Iris pigment epithelial cell (primary cell): ENCODE data around the gene UST.
"Not testable (repeated sequence)": the region's sequence is repeated elsewhere in the genome, so short reads cannot be mapped to it uniquely, and the experiment has no call there.

ENCODE experiments used
- DNase-seq: peaks from one replicate; pipeline ENCODE4 v3.0.0-alpha.2; 2011; ENCODE audit warnings: low read depth

Gene UST

DNA sequence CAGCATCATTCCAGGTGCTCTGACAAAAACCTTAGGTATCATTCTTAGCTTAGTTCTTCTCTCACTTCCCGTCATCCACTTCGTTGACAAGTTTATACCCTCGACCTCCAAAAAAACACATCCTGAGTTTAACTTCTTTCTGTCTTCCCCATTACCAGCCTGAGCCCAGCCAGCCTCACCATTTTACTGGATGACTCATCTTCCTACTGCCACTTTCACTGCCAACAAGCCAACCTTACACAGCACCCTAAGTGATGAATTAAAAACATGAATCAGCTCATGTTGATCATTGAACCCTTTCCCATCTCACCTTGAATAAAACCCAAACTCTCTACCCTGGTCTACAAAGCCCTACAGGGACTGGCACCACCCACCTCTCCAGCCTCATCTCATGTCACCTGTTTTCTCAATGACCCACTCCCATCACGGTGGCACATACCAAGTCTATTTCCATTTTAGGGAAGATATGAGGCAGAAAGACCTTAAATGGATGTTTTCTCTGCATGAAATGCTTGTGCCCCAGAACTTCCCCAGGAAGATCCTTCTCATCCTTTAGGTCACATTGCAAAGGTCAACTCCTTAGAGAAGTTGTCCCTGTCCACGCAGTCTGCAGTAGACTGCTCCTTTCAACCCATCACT is 9.9 kb upstream of the UST start:
- no peak for DNase-seq

DNA sequence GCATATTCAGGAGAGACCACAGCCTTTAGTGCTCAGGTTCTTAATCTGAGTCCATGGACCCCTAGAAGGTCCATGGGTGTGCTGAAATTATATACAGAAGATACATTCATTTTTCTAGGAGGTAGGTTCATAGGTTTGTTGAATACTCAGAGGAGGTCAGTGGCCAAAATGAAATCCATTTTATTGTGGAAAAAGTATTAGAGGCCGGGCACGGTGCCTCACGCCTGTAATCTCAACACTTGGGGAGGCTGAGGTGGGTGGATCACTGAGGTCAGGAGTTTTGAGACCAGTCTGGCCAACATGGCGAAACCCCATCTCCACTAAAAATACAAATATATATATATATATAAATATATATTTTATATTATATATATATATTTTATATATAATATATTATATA is 9.0 kb upstream of the UST start:
- DNase-seq, result no peak

DNA sequence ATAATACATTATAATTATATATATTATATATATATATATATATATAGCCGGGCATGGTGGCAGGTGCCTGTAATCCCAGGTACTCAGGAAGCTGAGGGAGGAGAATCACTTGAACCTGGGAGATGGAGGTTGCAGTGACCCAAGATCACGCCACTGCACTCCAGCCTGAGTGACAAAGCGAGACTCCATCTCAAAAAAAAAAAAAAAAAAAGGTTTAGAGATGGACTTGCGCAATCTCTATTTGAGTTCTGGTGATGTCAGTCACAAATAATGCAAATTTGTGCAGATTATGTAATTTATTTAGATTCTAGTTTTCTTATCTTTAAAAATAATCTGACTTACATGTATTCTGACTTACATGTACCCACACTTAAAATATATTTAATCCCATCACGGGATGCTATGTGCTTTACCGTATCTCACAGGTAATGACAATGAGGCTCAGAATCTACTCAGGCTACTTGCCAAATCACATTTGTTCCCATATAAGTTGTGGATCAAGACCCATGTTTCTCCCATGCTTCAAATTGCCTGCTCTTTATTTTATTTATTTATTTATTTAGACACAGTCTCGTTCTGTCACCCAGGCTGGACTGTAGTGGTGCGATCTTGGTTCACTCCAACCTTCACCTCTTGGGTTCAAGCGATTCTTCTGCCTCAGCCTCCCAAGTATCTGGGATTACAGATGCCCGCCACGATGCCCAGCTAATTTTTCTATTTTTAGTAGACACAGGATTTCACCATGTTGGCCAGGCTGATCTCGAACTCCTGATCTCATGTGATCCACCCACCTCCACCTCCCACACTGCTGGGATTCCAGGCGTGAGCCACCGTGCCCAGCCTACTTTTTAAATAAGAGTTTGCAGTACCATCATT is 7.6 kb upstream of the UST start:
- DNase-seq, result peak; percentile 25

DNA sequence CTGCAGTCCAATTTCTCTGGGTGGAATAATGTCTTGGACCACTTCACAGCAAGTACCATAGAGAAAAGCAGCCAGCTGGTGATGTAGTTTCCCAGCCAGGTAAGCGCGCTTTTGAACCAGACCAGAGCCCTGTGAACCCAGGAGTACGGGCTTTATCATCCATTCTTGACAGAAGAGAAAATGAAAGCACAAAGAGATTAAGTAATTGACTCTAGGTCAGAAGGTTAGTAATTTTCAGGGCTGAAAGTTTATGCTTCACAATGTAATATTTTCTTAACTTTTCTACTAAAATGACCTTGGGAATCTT is 7.1 kb upstream of the UST start:
- no peak for DNase-seq

DNA sequence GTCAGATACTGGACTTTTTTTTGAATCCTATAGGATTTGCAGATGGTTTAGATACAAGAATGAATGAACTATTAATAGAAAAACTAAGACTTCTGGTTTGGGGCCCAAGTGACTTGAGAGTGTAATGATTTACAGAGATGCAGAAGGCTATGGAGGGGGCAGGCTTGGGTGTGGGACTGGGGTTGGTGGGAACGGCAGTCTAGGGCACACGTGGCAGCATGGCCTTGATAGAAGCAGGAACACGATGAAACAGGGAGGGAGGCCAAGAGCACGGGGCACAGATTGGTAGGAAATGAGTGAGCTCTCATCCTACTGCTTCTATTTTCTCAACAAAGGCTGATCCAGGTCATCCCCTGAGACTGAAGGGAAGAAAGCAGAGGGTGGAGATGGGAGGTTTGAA is 3.4 kb upstream of the UST start:
- no peak for DNase-seq

DNA sequence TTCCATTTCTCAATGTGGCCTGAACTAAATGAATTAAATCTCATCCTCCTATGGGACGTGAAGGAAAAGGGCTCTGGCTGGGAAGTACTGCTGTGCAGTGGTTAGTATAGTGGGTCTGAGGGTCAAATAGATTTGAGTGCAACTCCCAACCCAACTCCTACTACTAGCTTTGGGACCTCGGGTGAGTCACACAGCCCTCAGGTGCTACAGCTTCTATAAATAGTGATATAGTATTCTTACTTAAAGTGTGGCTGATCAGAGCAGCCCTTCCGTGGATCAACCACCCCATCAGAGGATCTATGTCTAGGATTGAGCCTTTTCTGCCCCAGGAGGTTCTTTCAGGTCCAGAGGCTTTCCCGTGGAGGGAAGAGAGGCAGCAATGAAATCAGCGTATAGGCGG is 904 bp upstream of the UST start:
- DNase-seq, result no peak

DNA sequence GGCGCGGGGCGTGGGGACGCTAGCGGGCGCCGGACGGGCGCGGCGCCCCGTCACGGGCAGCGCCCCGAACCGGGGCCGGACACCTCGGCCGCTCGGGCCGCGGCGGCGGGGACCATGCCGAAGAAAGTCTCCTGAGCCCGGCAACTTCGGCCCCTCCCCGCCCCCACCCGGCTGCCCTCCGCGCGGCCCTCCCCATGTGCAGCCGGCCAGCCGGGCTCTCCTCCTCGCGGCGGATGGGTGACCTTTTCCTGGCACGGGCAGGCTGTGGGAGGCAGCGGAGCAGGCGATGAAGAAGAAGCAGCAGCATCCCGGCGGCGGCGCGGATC is 278 bp downstream of the UST start:
- peak; percentile 47 for DNase-seq

DNA sequence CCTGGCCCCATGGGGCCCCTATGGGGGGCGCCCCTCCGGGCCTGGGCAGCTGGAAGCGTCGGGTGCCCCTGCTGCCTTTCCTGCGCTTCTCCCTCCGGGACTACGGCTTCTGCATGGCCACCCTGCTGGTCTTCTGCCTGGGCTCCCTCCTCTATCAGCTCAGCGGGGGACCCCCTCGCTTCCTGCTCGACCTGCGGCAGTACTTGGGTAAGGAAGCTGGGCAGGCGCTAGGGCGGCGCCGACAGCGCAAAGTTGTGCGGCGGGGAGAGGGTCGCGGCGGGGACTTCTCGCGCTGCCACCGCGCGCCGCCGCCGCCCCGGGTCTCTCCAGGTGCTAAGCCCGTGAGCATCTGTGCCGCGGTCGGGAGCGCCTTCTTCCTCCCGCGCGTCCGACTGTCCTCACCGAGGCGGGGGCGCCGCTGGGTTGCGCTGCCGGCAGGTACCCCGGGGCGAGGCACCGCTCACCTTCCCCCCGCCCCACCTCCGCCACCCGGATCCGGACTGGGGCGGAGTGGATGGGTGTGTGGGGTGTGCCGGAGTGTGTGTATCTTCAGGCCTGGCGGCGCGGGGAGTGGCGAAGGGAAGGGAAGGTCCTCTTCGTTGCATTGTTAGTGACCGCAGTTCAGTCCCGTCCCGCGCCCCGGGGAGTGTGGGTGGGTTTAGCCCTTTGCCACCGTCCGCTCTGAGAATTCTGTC is 788 bp downstream of the UST start:
- DNase-seq, result peak; percentile 45

DNA sequence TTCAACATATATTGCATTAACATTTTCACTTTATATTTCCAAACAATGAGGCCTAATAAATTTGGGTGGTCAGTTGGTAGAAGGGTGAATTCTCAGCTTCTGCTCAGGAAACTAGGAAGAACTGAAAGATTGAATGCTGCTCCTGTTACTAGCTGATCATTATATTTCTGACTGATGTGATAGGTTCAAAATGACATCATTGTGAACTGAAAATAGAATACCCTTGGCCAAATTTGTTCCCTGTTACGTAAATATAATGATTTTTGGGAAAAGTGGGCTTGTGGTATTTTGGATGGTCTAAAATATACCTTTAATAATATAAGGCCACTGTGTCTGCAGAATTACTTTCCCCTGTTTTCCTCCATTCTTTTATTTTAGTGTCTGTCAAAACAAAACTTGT is 2.8 kb downstream of the UST start:
- no peak for DNase-seq

DNA sequence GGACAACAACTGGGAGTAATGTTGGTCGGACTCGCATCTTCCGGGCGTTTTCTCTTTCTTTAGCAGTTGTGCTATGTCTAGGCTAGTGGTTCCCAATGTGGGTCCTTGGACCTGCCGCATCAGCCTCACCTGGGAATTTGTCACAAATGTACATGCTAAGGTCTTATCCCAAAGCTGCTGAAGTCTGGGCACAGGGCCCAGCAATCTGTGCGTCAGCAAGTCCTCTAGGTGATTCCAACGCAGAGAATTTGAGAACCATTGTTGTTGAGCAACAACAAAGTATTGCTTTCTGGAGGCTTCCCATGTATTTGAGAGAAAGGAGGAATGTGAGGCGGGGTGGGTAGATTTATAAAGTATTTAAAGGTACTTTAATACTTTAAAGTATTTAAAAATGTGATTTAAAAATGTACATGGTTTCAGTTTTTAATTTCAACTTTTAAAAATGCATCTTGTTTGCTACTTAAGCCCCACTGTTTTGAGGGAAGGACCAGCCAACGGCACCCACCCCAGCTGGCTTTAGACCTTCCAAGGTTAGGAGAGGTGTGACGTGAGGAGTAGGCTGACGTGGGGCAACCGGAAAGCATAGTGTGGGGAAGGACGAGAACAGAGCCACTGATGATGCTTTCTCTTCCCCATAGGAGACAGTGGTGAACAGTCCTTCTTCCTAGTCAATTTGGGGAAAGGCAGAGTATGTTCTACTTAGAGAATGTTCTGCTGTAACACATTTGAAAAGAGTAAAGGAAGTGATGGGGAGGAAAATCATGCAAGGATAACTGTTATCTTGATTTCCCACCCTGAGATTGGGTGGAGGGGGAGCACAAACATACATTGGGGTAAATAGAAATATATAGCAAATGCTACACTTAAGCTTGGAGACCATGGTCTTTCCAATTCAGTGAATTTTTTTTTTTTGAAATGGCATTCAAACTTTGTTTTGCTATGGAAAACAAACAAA is 4.3 kb downstream of the UST start:
- peak; percentile 60 for DNase-seq

DNA sequence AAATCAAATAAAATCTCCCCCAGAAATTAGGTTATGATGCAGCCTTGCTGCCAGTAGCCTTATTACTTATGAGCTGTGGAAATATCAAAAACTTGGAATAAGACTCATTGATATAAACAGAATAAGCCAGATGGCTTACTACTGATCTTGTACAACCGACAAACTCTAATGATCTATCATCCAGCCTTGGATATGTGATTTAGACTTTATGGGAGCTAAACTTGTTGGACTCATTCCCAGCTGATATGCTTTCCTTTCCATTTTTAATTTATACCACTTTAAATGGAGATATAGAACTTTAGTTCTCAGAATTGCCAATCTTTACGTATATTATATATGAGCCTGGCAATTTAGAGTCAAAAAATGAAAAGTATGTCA is 5.0 kb downstream of the UST start:
- no peak for DNase-seq

DNA sequence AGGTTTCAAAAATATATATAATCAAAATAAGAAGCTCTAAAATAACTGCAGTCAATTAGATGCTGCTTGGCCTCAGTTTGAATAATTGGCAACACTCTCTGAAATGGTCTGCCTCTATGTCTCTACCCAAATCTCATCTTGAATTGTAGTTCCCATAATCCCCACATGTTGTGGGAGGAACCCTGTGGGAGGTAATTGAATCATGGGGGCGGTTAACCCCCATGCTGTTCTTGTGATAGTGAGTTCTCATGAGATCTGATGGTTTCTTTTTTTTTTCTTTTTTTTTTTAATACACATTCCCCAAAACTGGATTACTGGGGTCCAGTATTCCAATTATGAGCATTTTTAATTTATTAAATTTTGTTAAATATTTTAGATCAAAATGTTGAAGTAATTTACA is 8.5 kb downstream of the UST start:
- not testable (repeated sequence) for DNase-seq

DNA sequence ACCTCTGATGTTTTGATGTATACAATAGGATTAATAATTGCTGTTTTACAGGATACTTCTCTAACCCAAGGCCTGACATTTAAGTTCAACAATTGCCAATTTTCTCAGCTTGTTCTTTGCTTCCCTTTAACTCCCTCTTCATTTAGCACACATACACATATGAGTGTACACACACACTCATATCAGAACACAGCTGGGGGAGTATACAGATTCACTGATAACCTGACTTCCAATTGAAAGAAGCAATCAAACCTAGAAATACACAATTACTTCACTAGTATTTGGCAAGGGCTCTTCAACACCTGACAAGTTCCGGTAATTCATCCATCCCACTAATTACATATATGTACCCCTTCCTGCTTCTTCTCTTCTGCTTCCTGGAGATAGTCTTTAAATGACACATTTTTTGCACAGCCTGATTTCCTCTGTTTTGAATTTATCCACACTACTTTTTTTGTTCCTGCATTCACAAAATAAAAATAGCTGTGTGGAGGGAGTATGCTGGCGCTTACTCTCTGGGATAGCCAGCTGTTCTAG is 11.2 kb downstream of the UST start:
- no peak for DNase-seq

DNA sequence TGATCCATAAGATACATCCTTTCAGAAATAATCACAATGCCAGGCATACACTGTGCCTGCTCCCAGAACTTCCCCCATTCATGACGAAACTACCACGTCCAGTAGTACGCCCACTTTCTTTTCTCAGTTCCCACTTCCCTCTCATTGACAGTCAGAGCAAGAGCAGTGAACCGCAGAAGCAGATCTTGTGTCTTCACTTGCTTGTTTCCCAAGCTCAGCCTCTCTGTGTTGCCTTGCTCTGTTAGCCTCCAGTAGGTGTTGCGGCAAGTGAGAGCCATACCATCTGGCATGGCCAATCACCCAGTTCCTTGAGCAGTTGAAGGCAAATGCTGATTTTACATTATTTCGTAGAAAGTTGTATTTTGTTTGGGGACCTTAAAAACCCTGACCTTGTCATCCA is 11.7 kb downstream of the UST start:
- DNase-seq, result no peak

DNA sequence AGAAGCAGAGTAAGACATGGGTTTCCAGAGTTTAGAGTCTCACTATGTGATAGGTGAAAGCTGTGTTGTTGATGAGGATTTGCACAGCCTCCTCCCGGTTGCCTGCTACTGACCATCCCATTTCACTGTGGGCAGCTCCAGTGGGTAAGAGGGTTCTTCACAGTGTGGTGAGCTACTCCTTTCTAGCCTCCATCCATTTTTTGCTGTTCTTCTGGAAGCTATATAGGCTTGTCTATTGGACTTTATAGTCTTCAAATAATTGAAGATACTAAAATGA is 13.4 kb downstream of the UST start:
- DNase-seq, result no peak

DNA sequence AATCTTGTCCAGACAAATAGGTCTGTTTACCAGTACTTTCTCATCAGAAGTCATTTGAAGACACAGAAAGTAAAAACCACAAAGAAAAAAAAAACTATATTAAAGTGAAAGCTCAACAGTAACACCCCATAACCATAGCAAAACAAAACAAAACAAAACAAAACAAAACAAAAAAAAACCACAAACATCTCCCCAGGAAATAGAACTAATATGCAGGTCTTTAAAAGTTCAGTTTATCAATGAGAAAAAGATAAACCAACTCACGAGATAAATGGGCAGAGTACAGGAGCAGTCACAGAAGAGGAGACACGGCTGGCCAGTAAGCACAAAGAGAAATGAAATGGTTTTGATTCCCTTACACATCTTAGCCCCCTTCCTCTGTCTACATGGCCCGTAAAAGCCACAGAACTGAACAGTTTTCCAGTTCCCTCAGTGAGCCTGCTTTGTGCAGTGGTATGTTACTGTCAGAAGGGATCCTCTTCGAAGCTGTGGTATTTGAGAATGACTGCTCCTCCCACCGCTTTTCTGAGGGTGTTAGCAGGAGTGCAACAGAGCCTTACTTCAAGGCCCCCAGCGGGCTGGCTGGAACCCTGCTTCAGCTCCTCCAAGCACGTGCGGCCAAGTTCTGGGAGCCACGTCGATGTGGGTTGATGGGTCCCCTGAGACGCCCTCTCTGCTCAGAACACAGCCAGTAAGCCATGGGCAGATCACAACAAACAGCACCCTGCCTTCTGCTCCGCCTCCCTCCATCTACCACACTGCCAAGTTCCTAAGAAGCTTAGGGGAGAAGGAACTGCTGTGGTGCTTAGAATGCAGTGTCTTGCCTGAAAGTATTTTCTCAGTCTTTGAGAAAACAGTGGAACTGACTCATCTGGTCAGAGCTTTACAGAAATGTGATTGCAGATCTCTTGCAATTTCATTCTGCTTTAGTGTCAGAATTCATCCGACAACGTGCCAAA is 14.0 kb downstream of the UST start:
- peak; percentile 95 for DNase-seq

DNA sequence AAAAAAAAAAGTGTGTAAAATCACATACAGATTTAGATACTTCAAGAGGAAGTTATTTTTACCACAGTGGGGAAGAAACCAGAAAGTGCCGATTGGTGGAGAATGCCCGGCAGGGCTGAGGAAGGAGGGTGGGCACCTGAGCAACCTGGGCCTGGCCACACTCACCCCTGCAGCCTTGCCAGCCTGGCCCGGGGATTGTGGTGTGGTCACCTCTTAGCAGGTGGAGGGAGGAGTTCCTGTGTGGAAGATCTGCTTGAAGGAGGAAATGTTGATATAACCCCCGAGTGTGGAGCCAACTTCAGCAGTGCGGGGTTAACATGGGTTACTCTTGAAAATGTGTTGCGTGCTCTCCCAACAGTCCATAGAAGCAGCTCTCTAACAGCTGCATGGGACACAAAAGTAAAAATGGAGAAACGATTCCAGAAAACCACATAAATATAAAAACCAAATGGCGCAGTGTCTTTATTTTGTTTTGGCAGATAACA is 14.7 kb downstream of the UST start:
- peak; percentile 41 for DNase-seq

DNA sequence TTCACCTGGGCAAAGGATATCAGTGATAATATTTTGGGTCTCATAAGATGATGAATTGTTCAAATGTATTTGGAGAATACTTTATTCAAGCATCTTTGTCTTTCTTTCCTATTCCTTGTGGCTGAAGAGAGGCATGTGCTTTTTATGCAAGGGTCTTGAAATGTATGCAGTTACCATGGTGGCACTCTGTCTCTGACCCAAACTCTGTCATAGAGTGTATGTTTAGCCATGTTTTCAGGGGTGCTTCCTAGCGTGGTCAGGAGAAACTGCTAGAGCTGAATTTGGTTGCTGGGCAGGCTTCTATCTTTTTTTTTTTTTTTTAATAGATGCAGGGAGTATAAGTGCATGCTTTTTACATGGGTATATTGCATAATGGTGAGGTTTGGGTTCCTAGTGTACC is 15.4 kb downstream of the UST start:
- DNase-seq, result no peak

DNA sequence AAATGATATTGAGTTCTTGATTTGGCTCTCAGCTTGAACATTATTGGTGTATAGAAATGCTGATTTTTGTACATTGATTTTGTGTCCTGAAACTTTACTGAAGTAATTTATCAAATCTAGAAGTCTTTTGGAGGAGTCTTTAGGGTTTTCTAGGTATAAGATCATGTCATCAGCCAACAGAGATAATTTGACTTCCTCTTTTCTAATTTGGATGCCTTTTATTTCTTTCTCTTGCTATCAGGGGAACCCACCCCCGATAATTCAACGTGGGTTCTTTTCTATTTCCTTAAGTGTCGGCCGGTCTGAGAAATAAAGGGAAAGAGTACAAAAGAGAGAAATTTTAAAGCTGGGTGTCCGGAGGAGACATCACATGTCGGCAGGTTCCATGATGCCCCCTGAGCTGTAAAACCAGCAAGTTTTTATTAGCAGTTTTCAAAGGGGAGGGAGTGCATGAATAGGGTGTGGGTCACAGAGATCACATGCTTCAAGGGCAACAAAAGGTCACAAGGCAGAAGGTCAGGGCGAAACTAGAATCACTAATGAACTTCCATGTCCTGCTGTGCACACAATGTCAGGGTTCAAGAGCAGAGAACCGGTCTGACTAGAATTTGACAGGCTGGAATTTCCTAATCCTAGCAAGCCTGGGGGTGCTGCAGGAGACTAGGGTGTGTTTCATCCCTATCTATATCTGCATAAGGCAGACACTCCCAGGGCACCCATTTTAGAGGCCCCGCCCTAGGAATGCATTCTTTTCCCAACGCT is 17.6 kb downstream of the UST start:
- DNase-seq, result not testable (repeated sequence)
